GM21576 (cell line): ENCODE measurements around the gene ARL8A.
A peak's percentile ranks its signal among the peaks of the same experiment; 100 is the strongest.
"Not testable (repeated sequence)": the region's sequence is repeated elsewhere in the genome, so short reads cannot be mapped to it uniquely, and the experiment has no call there.

Experiments
- ATAC-seq: cut with Tn5 transposase; IDR thresholded peaks from one replicate; pipeline ENCODE4 v1.9.1; 2021; ENCODE audit warnings: mild to moderate bottlenecking, moderate library complexity; ENCODE audit not compliant: unreplicated experiment

The ARL8A gene

GRCh38 chr1:202176949-202177927, 32.7 kb upstream of the ARL8A start:
- ATAC-seq = no peak

GRCh38 chr1:202173993-202174392, 29.5 kb upstream of the ARL8A start:
- ATAC-seq = no peak

GRCh38 chr1:202172015-202172355, 27.4 kb upstream of the ARL8A start:
- no peak for ATAC-seq

GRCh38 chr1:202171292-202172014, 26.9 kb upstream of the ARL8A start:
- no peak for ATAC-seq

GRCh38 chr1:202170726-202171125, 26.2 kb upstream of the ARL8A start:
- no peak for ATAC-seq

- no peak for ATAC-seq
Observed at GRCh38 chr1:202168861-202169260, 24.3 kb upstream of the ARL8A start.

- ATAC-seq = no peak
Observed at GRCh38 chr1:202167708-202168415, 23.3 kb upstream of the ARL8A start.

GRCh38 chr1:202167054-202167453, 22.5 kb upstream of the ARL8A start:
- ATAC-seq = not testable (repeated sequence)

- no peak for ATAC-seq
Observed at GRCh38 chr1:202165942-202166843, 21.7 kb upstream of the ARL8A start.

- no peak for ATAC-seq
Observed at GRCh38 chr1:202165267-202165941, 20.9 kb upstream of the ARL8A start.

GRCh38 chr1:202164271-202165037, 19.9 kb upstream of the ARL8A start:
- ATAC-seq = peak; percentile 58

GRCh38 chr1:202163281-202164270, 19.0 kb upstream of the ARL8A start:
- ATAC-seq = no peak

GRCh38 chr1:202162418-202163280, 18.1 kb upstream of the ARL8A start:
- ATAC-seq = no peak

- no peak for ATAC-seq
Observed at GRCh38 chr1:202162047-202162417, 17.5 kb upstream of the ARL8A start.

- ATAC-seq = no peak
Observed at GRCh38 chr1:202161151-202162046, 16.9 kb upstream of the ARL8A start.

- ATAC-seq = peak; percentile 40
Observed at GRCh38 chr1:202160377-202160940, 15.9 kb upstream of the ARL8A start, which contains the start of gene PTPN7. Gene PTPN7 (minus strand): TSS chr1:202160602. CDS start chr1:202159402, 1,200 bp downstream.
